ENCODE results near the gene MARCHF10. TPM values are rescaled to one million over a fixed set of nuclear protein-coding genes. Genes with fewer than 3 reads are reported as not detected.

MARCHF10 gene
- total RNA-seq, 1 donor, result under 0.01 TPM

DNA sequence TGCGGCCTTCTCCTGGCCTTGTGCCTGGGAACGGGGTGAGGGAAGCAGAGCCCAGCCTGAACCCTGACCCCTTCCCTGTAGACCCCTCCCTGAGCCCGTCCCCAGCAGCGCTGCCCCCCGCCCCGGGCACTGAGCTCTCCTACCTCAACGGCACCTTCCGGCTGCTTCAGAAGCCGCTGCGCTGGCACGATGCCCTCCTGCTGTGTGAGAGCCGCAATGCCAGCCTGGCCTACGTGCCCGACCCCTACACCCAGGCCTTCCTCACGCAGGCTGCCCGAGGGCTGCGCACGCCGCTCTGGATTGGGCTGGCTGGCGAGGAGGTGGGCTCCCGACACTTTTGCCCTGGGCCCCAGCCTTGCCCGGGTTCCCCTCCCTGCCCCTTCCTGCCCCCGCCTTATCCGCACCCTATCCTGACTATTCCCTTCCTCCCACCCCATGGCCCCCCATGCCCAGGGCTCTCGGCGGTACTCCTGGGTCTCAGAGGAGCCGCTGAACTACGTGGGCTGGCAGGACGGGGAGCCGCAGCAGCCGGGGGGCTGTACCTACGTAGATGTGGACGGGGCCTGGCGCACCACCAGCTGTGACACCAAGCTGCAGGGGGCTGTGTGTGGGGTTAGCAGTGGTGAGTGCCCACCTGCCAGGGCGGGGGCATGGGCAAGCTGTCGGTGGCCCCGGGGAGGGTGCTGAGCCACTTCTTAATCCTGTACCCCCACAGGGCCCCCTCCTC lies 118.5 kb downstream of the MARCHF10 start:
- no peak for DNase-seq (ENCODE audit: low read depth)
- TF ChIP-seq, protein P1, sequence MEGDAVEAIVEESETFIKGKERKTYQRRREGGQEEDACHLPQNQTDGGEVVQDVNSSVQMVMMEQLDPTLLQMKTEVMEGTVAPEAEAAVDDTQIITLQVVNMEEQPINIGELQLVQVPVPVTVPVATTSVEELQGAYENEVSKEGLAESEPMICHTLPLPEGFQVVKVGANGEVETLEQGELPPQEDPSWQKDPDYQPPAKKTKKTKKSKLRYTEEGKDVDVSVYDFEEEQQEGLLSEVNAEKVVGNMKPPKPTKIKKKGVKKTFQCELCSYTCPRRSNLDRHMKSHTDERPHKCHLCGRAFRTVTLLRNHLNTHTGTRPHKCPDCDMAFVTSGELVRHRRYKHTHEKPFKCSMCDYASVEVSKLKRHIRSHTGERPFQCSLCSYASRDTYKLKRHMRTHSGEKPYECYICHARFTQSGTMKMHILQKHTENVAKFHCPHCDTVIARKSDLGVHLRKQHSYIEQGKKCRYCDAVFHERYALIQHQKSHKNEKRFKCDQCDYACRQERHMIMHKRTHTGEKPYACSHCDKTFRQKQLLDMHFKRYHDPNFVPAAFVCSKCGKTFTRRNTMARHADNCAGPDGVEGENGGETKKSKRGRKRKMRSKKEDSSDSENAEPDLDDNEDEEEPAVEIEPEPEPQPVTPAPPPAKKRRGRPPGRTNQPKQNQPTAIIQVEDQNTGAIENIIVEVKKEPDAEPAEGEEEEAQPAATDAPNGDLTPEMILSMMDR (IDR thresholded peaks at IDR 0.05; ENCODE audit: insufficient read depth, low read depth, low read length), result no peak
- H3K4me3 ChIP-seq (ENCODE audit: low read depth, low read length), result no peak overlapping the region

DNA sequence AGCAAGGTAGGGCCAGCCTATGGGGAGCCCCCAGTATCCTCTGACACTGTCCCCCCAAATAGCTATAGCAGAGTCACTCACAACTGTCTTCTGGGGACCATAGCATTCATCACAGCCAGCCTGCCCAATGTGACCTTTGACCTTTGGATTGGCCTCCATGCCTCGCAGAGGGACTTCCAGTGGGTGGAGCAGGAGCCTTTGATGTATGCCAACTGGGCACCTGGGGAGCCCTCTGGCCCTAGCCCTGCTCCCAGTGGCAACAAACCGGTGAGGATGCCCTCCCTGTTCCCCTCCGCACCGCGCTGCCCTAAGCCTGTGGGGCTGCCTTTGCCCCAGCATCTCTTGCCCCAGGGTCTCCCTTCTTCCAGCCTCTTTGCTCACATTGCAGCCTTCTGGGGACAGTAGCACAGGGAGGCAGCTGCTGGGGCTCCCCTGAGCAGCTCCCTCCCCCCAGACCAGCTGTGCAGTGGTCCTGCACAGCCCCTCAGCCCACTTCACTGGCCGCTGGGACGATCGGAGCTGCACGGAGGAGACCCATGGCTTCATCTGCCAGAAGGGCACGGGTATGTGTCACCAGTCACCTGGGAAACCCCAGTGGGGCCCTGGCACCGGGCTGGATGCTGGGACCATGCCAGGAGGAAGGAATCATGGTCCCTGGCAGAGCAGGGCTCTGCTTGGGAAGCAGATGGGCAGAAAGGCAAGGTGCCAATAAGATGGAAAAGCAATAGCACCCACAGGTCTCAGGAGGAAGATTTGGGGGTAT lies 119.5 kb downstream of the MARCHF10 start:
- TF ChIP-seq, protein P1 (IDR thresholded peaks at IDR 0.05; ENCODE audit: insufficient read depth, low read depth, low read length), result no peak
- no peak overlapping the region for H3K4me3 ChIP-seq (ENCODE audit: low read depth, low read length)
- no peak for DNase-seq (ENCODE audit: low read depth)

DNA sequence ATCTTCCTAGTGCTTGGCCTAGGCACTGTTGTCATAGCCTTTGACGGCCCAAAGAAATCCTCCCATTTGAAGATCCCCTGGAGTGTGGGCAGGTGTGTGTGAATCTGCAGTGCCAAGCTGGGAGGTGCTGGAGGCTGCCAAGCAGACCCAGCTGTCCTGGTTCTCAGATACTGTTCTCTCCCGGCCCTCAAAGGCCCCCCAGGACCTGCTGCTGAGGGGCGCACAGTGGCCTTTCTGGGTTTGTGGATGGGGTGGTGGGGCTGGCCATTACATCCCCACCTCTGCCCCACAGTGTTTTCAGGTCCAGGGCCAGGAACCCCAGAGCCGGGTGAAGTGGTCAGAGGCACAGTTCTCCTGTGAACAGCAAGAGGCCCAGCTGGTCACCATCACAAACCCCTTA lies 120.1 kb downstream of the MARCHF10 start:
- TF ChIP-seq, protein P1 (IDR thresholded peaks at IDR 0.05; ENCODE audit: insufficient read depth, low read depth, low read length), result no peak
- no peak overlapping the region for H3K4me3 ChIP-seq (ENCODE audit: low read depth, low read length)
- no peak for DNase-seq (ENCODE audit: low read depth)

DNA sequence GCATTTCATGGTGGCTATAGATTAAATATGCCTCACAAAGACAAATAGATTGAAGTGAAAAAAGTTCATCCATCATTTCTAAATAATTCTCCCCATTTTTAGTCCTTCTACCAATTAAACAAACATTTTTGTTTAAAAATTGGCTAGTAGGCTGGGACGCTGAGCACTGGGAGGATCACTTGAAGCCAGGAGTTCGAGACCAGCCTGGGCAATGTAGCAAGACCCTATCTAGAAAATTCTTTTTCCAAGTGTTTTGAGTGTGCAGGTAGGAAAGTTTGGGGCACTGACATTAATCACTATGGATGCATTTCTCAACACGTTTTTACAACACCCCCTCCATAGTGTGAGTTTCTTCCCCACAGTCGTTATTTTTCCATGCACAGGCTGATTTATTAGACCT lies 123.9 kb downstream of the MARCHF10 start:
- DNase-seq (ENCODE audit: low read depth), result no peak
- TF ChIP-seq, protein P1 (IDR thresholded peaks at IDR 0.05; ENCODE audit: insufficient read depth, low read depth, low read length), result no peak
- H3K4me3 ChIP-seq (ENCODE audit: low read depth, low read length), result no peak overlapping the region

DNA sequence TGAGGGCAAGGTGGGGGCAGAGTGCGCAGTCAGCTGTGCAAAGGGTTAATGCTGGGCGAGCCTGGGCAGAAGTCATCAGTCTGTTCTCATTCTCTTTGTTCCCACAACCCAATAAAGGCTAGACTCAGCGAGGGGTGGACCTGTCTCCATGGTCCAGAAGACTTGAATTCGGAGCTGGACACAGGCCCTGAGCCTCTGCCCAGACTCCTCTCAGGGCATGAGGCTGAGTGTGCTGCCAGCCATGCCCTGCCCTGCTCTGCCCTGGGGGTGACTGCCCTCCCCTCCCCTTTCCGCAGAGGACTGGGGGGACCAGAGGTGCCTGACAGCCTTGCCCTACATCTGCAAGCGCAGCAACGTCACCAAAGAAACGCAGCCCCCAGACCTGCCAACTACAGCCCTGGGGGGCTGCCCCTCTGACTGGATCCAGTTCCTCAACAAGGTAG lies 126.2 kb downstream of the MARCHF10 start:
- no peak overlapping the region for H3K4me3 ChIP-seq (ENCODE audit: low read depth, low read length)
- DNase-seq (ENCODE audit: low read depth), result no peak
- TF ChIP-seq, protein P1 (IDR thresholded peaks at IDR 0.05; ENCODE audit: insufficient read depth, low read depth, low read length), result no peak

DNA sequence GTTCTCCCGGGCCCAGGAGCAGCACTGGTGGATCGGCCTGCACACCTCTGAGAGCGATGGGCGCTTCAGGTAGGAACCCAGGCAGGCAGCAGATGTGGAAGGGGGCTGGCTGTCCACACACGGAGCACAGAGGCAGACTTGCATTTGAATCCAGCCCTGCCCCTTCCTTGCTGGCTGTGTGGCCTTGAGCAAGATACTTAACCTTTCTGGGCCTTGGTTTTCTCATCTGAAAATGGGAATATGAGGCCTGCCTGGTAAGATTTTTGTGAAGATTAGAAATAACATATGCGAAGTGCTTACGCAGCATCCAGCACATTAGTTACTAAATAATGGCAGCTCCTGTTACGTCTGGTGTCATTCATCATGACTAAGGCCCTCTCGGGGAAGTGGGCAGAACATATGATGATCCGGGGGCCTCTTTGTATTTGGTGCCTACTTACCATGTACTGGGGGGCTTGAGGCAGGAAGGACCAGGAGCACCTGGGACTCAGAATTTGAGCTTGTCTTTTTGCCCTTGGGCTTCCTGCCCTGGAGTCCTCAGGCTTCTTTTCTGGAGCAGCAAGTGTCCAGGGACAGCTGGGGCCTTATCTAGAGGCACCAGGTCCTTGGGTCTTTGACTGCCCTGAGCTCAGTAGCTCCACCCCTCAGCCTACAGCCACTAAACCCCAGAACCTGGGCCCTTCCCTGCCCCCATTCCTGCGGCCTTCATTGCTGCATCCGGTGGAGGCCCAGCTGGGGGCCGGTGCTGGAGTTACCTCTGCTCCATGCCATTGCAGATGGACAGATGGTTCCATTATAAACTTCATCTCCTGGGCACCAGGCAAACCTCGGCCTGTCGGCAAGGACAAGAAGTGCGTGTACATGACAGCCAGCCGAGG lies 126.8 kb downstream of the MARCHF10 start:
- DNase-seq (ENCODE audit: low read depth), result no peak
- TF ChIP-seq, protein P1 (IDR thresholded peaks at IDR 0.05; ENCODE audit: insufficient read depth, low read depth, low read length), result no peak

More for the DNA sequence above, 126.8 kb downstream of the MARCHF10 start:
- H3K4me3 ChIP-seq (ENCODE audit: low read depth, low read length), result no peak overlapping the region

All from fibroblast of villous mesenchyme (primary cell).